Middle frontal gyrus (tissue), 1 donor: ENCODE data around the gene SNX21.
A peak's percentile ranks its signal among the peaks of the same experiment; 100 is the strongest.
"Not testable (repeated sequence)": the region's sequence is repeated elsewhere in the genome, so short reads cannot be mapped to it uniquely, and the experiment has no call there.

ENCODE experiments used
- DNase-seq: peaks from one replicate; pipeline ENCODE4 v3.0.0-alpha.2; 2015; ENCODE audit warnings: low spot score; ENCODE audit errors: extremely low spot score

The SNX21 gene

DNA sequence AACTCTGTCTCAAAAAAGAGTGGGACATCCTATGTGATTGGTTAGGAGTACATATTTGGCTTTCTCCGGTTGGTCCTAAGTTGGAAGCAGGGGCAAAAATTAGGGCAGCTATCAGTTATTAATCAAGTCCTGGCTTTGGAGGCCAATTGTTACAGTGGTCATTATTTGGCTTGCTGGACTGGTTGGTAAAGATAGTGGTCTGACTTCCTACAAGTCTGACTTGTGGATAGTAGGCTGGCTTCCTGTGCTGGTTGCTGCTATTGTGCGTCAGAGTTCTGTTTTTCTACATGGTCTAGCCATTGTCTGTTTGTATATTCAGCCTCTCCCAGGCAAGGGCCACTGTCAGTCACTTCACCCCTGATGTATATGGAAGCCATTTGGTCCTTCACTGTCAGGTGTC lies 16.6 kb downstream of the SNX21 start:
- no peak for DNase-seq

DNA sequence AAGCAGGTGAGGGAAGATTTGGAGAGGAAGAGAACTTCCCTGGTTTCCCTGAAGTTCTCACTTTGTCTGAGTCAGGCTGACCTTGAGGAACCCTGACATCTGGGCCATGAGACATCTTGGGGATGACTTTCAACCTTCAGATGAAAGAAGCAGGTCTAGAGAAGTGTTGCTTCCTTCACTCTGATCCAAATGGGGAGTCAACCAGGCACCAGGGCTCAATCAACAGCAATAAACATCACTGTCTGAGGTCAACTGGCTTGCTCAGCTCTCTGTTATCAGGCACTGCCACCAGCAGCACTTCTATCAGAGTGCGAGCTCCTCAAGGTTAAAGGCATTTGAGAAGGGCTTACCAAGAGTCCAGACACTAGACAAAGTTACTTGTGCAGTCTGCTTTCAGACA lies 17.3 kb downstream of the SNX21 start:
- no peak for DNase-seq

DNA sequence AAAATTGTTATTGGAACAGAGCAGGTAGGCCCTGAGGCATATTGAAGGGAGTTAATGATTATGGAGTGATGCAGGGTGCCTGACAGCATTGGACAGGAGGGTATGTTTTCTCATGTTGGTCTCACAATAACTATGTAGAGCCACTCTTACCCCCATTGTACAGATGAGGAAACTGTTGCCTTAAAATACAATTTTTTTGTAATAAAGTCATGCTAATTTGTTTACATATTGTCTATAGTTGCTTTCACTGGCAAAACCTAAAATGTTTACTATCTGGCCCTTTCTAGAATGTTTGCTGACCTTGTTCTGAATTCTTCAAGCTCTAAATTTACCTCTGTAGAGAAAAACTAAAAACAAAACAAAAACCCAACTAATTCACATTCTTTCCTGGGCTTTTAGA lies 17.9 kb downstream of the SNX21 start:
- no peak for DNase-seq

DNA sequence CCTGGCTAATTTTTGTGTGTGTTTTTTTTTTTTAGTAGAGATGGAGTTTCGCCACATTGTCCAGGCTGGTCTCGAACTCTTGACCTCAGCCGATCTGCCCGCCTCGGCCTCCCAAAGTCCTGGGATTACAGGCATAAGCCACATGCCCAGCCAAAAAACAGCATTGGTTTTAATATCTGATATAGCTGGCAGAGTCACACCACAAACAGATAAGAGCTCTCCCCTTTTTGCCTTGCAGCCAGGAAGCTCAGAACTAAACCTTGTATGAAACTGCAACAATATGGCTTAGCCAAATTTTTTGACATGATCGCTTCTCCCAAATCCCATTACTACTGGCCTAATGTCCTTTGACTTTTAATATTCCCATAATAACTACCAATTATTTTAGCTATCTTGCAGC lies 18.7 kb downstream of the SNX21 start:
- DNase-seq = no peak

DNA sequence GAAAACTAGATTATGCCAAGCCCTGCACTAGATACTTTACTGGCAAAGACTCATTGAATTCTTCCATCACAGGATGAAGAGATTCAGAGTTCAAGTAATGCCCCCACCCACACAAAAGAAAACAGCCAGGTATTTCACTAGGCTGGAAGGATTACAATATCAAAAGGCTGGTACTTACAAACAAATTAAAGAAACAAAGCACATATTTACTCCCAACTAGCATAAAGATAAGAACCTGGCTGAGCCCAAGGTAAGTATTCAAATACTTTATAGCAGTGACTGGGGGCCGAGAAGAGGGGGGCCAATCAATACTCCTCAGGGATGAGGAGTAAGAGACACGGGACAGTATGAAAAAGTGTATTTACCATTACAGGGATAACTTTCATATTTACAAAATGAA lies 19.9 kb downstream of the SNX21 start:
- DNase-seq = no peak

DNA sequence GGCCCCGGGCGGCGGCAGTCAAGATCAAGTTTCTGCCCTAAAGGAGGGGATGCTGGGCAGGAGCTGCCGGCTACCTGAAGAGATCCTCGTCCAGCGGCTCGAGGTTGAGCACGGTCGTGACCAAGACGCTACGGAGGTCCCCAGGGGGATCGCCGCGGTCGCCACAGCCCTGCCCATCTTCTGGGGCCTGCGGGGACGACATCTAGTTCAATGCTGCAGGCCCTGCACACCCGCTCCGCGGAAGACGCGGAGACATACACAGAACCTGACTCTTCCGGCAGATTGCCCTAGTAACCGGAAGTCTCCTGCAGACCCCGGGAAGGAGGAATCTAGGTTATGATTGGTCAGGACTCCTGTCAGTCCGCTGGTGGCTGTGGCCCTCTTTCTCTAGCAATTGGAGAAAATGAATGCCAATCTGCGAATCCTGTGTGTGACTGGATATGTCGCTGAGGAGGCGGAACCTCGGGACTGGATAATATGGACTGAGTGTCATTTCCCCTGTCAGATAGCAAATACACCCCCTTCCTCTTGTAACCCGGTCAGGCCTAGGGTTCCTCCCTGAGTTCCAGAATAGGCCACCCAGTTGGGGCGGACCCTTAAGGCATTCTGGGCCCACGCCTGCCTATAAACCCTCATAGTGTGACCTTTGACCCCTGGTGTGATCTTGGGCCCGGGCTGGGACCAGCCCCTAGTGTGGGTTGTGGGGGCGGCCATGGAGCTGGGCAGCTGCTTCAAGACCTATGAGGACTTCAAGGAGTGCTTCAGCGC lies 23.7 kb downstream of the SNX21 start, which contains the start of the genes ACOT8 and ZSWIM3:
Gene ACOT8, minus strand, starts transcription at position 279 of the 768 bp plus-strand sequence. Its CDS starts 77 bp downstream, at position 202.
Gene ZSWIM3, plus strand, starts transcription at position 501 of the 768 bp plus-strand sequence. Its CDS starts 212 bp downstream, at position 713.
- peak; percentile 99 for DNase-seq

DNA sequence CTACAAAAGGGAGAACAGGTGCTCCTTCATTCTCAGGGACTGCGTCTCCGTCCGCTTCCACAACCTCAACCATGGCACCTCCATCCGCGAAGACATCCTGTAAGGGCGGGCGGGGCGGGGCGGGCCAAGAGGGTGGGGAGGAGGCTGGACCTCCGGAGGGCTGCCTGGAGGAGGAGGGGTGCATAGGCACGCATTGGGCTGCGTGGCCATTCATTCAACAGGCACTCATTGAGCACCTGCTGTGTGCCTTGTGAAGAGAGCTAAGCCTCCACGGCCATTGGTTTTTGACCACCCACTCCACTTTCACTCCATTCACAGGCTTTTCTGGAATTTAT lies 24.2 kb downstream of the SNX21 start:
- no peak for DNase-seq

DNA sequence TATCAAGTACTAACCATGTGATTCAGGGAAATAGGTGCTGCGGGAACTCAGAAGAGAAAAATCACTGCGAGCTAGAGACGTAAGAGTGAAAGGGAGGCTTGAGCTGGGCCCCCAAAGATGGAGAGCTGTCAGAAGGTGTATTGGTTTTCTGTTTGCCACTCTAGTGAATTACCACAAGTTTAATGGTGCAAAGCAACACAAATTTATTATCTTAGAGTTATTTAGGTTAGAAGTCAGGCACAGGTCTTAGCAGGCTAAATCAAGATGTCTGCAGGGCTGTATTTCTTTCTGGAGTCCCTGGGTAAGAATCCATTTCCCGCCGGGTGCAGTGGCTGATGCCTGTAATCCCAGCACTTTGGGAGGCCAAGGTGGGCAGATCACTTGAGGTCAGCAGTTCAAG lies 26.3 kb downstream of the SNX21 start:
- no peak for DNase-seq

DNA sequence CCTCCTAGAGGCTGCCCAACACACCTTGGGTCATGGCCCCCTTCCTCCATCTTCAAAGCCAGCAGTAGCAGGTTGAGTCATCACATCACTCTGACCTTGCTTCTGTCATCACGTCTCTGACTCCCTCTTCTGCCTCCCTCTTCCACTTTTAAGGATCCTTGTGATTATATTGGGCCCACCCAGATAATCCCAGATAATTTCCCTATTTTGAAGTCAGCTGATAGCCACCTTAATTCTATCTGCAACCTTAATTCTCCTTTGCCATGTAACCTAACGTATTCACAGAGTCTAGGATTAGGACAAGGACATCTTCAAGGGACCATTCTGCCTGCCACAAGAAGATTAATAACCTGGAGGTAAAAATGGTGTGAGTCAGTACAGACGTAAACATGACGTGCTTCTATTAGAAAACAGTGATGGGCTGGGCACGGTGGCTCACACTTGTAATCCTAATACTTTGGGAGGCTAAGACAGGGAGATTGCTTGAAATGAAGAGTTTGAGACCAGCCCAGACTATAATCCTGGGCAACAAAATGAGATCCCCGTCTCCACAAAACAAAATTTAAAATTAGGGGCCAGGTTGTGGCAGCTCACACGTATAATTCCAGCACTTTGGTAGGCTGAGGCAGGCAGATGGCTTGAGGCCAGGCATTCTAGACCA lies 27.1 kb downstream of the SNX21 start:
- no peak for DNase-seq

DNA sequence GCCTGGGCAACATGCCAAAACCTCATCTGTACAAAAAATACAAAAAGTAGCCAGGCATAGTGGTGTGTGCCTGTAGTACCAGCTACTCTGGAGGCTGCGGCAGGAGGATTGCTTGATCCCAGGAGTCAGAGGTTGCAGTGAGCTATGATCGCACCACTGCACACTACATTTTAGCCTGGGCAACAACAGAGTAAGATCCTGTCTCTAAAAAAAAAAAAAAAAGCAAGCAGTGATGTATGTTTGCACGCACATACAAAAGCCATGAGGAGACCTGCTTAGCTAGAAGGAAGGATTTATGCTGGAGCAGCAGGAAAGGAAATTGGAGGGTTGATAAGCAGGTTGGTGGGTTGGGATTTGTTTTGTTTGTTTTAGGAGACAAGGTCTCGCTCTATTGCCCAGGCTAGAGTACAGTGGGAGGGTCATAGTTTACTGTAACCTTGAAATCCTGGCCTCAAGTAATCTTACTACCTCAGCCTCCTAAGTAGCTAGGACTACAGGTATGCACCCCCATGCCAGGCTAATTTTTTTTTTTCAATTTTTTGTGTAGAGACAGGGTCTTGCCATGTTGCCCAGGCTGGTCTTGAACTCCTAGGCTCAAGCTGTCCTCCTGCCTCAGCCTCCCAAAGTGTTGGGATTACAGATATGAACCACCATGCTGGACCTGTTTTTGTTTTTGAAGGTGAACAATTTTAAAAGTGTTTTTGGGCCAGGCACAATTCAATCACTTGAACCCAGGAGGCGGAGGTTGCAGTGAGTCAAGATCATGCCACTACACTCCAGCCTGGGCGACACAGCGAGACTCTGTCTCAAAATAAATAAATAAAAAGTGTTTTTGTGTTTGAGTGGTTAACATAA lies 27.8 kb downstream of the SNX21 start:
- no peak for DNase-seq

DNA sequence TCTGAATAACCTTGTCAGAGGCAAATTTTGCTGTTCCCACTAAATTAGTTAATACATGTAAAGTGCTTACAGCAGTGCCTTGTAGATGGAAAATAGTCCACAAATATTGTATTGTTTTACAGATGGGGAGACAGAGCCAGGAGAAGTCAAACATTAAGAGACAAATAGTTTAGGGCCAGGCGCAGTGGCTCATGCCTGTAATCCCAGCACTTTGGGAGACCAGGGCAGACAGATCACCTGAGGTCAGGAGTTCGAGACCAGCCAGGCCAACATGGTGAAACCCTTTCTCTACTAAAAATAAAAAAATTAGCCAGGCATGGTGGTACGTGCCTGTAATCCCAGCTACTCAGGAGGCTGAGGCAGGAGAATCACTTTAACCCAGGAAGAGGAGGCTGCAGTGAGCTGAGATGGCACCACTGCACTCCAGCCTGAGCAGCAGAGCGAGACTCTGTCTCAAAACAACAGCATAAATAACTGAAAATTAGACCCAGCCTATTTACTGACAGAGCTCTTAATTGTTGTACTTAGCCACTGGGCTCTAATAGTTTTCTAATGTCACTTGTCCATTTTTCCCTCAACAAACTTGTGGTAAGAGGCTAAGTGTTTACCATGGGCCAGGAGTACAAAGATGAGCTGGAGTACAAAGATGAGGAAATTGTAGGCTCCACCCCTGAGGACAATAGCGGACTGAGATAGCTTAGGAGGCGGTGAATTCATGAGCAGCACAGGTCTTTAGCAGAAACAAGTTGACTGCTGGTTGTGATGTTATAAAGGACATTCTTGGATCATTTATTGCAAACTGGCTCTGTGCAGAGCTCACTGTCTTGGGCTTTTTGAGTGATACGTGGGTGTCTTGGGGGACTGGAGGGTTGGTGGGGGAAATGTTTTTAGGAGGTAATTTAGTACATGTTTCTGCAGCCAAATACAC lies 30.2 kb downstream of the SNX21 start:
- DNase-seq = no peak

DNA sequence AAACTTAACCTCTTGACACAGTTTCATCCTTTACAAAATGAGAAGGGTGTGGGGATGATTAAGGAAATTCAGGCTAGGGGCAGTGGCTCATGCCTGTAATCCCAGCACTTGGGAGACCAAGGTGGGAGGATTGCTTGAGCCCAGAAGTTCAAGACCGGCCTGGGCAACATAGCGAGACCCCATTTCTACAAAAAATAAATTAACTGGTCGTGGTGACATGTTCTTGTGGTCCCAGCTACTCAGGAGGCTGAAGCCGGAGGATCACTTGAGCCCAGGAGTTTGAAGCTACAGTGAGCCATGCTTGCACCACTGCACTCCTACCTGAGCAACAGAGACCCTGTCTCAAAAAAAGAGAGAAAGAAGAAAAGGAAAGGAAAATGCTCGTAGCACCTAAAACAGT lies 32.9 kb downstream of the SNX21 start:
- DNase-seq = no peak

DNA sequence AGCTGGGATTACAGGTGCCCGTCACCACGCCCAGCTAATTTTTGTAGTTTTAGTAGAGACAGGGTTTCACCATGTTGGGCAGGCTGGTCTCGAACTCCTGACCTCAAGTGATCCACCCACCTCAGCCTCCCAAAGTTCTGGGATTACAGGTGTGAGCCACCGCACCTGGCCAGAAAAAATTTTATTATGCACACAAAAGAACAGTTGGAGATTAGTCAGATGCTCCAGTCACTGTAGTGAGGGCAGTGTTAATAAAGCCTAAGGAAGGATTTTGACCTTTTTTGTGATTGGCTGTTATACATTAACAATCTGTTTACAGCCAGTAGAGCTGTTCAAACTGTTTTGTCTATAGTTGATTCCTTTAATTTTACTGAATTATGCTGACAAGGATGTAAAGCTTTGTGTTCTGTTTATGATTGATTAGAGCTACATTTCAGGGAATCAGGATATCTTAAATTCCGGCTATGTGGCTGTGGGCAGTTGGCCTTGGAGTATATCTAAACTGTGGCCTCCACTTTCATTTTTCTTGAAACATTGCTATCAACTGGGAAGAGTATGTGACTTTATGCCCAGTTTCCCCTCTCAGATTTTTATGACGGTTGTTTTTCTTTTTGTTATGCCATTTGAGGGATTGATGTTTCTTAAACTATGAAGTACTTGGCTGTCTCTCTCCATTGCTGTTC lies 33.7 kb downstream of the SNX21 start:
- no peak for DNase-seq

DNA sequence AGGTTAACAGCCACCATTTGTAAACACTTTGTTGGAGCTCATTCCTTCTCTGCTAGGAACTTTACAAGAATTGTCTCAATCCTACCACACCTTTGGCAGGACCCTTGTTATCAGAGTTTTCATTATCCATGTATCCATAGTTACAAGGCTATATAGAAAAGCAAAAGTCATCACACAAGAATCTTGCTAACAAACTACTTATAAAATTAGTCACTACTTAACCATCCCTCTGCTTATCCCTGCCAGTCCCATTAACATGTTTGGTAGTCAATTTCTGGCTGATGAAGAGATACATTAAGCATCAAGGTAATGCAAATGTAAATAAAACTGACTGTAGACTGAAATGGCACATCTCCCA lies 34.2 kb downstream of the SNX21 start:
- DNase-seq = no peak

DNA sequence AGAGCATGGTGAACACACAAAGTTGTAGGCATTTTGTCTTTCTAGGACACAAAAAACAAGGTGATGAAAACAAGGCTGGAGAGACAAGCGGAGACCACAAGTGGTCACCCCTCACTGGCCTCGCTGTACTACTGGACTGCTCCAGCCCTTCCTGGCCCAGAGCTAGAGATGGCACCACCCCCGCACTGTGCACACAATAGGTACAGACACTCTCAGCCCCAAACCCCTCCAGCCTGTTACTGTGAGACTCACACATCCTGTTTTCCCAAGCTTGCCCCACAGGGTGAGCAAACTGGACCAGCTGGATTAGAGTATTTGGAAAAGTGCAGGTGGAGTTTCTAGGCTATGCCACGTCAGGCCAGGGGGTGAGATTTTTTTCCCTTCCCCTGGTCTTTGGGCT lies 39.0 kb downstream of the SNX21 start:
- no peak for DNase-seq

DNA sequence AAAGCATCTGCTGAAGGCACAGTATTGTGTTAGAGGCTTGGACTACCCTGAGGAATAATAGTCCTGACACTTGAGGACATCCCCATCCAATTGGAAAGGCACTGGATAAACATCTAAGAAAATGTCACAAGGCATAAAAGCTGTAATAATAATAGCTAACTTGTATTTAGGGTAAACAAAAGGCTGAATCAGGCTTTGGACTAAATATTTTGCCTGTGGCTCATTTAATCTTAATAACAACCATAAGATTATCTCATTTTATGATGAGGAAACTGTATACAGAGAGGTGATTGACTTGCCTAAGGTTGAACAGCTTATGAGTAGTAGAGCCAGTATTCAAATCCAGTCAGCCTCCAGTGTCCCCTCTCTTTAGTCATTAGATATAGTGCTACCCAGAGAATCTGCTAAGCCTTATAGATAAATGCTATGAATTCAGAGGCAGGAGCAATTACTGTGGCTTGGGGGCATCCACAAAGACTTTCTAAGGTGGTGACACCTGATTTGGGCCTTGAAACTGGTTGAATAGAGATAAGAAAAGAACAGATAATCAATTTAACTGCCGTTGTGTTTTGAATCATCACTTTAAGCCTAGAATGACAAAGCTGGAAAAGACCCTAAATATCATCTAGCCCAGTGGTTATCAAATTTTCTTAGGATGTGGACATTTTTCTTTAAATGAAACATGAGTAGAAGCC lies 40.0 kb downstream of the SNX21 start:
- DNase-seq = no peak

DNA sequence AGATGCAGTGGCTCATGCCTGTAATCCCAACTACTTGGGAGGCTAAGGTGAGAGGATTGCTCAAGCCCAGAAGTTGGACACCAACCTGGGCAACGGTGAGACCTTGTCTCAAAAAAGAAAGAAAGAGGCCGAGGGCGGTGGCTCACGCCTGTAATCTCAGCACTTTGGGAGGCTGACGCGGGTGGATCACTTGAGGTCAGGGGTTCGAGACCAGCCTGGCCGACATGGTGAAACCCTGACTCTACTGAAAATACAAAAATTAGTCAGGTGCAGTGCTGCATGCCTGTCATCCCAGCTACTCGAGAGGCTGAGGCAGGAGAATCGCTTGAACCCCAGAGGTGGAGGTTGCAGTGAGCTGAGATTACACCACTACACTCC lies 40.5 kb downstream of the SNX21 start:
- not testable (repeated sequence) for DNase-seq

DNA sequence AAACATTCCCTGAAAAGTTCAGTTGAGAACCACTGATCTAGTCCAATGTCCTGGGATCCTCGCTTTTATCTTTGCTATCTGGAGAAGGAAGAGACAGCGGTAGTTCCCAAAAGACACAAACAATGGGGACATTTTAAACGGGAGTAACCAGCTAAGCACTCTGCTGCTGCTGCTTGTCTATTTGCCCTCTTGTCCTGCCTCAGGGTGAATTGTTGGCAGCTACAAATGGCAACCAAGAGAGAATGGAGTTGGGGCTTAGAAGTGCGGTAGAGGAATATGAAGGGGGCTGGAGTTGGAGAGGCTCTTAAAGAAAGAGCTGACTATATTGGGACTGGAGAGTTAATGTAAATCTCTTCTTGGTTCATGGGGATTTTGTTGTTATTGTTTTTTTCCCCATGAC lies 41.0 kb downstream of the SNX21 start:
- DNase-seq = no peak

DNA sequence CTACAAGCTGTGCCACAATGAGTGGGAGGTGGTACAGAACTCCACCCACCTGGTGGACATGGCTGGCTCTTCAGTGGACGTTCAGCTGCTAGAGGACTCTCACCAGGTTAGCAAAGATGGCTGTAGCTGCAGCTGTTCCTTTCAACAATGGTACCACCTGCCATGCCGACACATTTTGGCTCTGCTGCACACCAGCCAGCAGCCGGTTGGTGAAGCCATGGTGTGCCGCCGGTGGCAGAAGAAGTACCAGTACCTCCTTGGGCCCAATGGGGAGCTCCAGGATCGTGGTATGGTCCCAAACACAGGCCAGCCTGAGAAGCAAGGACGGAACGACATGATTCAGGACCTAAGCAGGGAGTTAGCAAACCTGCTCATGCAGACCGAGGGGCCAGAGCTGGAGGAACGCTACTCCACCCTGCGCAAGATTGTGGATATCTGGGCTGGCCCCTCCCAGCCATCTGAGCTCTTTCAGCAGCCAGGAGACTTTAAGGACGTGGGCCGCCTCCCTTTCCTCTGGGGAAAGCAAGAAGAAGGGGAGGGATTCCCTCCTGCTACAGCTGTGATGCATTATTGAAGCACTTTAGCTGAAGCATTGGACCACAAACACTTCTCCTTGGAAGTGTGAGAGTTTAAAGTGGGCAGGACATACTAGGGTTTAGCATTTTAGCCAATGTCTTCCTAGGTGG lies 44.6 kb downstream of the SNX21 start:
- no peak for DNase-seq
